ES-I3 (cell line): Measurements from ENCODE around the gene PTPRH.

Experiments used
- H3K36me3 ChIP-seq: 2 replicates; pipeline ENCODE4 v1.6.1; 2013; ENCODE audit warnings: mild to moderate bottlenecking, low read length, control low read depth, moderate library complexity; ENCODE audit not compliant: insufficient read depth
- H3K4me1 ChIP-seq: 2 replicates; pipeline ENCODE4 v1.6.1; 2013; ENCODE audit warnings: mild to moderate bottlenecking, control low read depth, low read length; ENCODE audit not compliant: insufficient read depth
- H3K9ac ChIP-seq: 2 replicates; pipeline ENCODE4 v1.6.1; 2013; ENCODE audit warnings: low read depth, mild to moderate bottlenecking, low read length, moderate library complexity
- H3K9me3 ChIP-seq: 2 replicates; pipeline ENCODE4 v1.6.1; 2013; ENCODE audit warnings: mild to moderate bottlenecking, low read length, moderate library complexity; ENCODE audit not compliant: control insufficient read depth, insufficient read depth

Gene PTPRH

DNA sequence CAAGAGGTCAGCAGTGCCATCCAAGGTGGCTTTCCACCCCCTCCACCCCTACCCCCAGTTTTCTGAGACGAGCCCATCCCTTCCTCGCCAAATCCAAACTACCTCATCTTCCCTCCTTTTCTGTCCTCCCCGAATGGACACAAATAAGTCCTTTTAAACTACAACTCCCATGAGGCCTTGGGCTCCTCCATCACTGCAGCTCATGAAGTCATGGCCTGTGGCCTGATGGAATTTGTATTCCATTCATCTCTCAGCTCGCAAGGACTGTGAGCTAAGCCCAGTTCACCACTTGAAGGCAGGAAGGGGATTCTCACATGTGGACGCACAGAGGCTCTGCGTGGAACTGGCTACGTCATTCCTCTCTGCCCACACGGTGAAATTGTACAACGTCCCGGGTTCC lies 12.5 kb downstream of the PTPRH start:
- Histone ChIP-seq H3K4me1 (no peaks in the 10 kb centered on the region), H3K9me3 (no peaks in the 10 kb centered on the region), H3K36me3 (no peaks in the 10 kb centered on the region), H3K9ac (no peak overlapping the region)

DNA sequence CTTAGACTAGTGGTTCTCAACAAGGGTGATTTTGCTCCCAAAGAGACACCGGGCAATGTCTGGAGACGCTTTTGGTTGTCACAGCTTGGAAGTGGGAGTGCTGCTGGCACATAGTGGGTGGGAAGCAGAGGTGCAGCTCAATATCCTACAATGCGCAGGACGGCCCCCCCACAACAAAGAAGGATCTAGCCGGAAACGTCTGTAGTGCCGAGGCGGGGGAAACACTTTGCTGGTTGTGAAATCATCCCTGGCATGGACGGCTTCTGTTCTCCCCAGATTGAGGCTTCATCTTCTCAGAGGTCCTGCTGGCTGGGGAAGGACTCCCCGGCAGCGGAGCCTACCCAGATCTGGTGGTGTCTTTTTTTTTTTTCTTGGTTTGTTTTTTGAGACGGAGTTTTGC lies 15.8 kb downstream of the PTPRH start:
- no peak overlapping the region for H3K9ac ChIP-seq
- H3K4me1 ChIP-seq = no peaks in the 10 kb centered on the region

DNA sequence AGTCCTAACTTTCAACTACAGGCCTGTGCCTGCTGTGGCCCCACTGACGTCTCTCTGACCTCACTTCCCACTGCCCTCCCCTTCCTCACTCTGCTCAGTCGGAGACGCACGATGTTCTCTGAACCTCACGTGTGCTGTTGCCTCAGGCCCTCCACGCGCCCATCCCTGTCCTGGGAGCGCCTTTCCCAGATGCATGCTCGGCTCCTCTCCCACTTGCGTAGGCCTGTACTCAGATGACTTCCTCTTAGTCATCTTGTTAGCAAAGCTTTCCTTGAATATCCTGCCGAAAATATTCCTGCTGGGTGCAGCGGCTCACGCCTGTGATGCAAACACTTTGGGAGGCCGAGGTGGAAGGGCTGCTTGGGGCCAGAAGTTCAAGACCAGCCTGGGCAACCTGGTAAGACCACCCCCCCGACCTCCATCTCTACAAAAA lies 19.9 kb downstream of the PTPRH start:
- Histone ChIP-seq H3K36me3 (no peaks in the 10 kb centered on the region), H3K9ac (no peak overlapping the region; the same call in 1 of the 2 replicates)

More for the DNA sequence above, 15.8 kb downstream of the PTPRH start:
- no peaks in the 10 kb centered on the region for H3K36me3 ChIP-seq
- H3K9me3 ChIP-seq = no peaks in the 10 kb centered on the region

GRCh38 chr19:55188625-55189024 lies 20.7 kb downstream of the PTPRH start:
- Histone ChIP-seq H3K9me3 (no peaks in the 10 kb centered on the region), H3K36me3 (no peaks in the 10 kb centered on the region), H3K4me1 (no peaks in the 10 kb centered on the region), H3K9ac (no peak overlapping the region)

More for the DNA sequence above, 19.9 kb downstream of the PTPRH start:
- Histone ChIP-seq H3K9me3 (no peaks in the 10 kb centered on the region), H3K4me1 (no peaks in the 10 kb centered on the region)

DNA sequence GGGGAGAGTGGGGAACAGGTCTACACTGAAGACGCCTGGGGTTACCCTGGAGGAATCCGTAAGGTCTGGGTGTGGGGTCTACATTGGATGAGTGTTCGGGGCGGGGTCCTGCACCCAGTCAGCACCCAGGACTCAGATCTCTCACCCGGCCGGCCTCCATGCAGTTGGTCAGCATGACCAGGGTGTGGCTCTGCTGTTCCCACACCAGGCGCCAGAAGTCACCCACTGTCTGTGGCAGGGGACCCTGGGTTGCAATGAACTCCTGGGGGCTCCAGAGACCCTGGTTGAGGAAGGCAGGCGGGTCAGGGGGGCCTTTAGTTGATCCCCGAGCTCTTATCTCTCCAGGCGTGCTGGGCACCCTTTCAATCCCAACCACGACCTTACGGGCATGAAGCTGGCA lies 23.2 kb downstream of the PTPRH start:
- Histone ChIP-seq H3K9me3 (no peaks in the 10 kb centered on the region), H3K4me1 (no peaks in the 10 kb centered on the region), H3K36me3 (no peaks in the 10 kb centered on the region), H3K9ac (no peak overlapping the region)

DNA sequence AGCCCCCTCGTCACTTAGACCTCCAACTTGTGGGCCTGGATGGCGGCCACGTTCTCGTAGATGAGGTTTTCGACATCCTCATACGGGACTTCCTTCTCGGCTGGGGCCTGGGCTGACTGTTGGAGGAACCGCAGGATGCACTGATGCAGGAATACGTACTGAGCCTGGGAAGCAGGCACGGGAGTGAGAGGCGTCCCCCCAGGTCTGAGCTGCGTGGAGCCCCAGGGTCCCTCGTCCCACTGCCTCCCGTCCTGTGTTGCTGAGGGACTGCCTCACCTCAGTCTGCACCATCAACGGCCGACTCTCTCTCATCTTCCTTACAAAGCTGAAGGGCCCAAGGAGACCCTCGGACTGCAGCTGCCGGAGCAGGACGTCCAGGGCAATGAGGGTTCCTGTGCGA lies 27.6 kb downstream of the PTPRH start:
- no peaks in the 10 kb centered on the region; the same call in 1 of the 2 replicates for H3K4me1 ChIP-seq
- H3K9me3 ChIP-seq = no peaks in the 10 kb centered on the region
- H3K9ac ChIP-seq = no peak overlapping the region
- no peaks in the 10 kb centered on the region for H3K36me3 ChIP-seq

DNA sequence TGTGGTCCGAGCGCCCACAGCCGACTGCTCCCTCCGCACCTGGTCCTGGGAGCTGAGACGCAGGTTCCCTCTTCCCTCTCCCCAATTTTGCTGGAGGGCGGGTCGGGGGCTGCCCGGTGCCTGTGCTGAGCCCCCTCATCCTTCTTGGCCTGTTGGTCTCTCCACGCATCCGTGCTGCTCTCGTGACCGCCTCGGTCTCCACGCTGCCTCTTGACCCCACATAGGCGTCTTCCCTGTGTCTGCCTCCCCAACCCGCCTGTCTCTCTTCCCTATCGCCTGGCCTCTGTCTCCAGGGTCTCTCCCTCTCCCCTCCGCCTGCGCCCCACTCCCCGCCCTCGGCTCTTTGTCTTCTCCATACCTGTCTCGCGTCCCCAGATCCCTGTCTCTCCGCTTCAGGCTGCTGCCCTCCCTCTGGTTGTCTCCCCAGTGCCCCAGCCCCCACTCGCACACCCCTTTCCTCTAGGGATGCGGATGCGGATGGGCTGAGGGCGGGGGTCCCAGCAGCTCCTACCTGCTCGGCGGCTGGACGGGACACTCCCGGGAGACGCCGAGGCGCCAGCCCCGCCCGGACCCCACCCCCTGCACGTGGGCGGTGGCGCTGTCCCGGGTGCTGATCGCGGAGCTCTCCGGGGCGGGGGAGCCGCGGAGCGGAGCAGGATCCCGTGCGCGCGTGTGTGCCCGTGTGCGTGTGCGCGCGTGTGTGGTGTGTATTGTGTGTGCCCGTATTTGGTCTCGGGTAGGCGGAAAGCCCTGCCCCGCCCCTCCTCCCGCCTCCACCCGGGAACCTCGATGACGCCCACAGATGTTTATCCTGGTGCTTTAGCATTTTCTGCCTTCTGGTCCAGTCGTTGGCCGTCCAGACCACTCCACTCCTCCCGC lies 29.5 kb downstream of the PTPRH start, which contains the start of gene SYT5:
SYT5 (minus strand) TSS at position 684 of the 879 bp plus-strand sequence. CDS start 1,248 bp downstream, outside the sequence.
- Histone ChIP-seq H3K9me3 (no peaks in the 10 kb centered on the region), H3K36me3 (no peaks in the 10 kb centered on the region), H3K9ac (peak within 1 kb of the TSS; percentile 49; the same call in 1 of the 2 replicates), H3K4me1 (peaks cover 6% of the 10 kb centered on the region)

DNA sequence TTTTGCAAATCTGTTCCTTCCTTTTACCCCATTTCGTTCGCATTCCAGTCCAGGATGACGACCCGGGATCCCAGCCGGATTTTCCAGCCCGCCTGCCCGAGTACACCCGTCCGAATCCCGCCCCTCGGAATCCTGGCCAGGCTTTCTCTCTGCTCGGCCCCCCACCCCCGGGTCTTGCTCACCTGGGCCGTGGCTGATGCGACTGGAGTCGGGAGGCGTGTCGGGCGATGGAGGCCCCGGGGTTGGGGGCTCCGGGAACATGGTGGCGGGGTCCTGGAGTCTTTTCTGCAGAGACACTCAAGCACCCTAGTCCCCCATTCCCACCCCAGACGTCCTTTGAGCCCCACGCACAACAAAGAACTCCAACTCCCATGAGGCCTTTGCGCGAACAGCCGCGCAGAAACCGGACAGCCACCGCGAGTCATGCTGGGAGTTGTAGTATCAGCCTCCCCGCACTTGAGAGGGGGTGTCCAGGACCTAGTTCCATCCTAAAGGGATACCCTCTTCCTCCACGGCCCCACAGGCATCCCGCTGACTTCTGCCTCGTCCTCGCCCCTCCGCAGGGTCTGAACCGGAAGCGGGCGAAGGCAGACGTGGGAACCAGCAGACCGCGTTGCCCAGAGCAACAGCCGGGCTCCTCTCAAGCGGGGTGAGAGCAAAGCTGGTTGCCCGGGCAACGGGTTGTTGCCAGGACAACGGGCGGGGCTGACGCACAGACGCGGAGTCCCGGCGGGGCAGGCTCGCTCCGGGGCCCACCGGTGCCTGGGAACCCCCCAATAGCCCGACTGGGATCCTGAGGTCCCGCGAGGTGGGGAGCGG lies 30.3 kb downstream of the PTPRH start:
- Histone ChIP-seq H3K4me1 (peaks cover 6% of the 10 kb centered on the region), H3K9me3 (no peaks in the 10 kb centered on the region), H3K9ac (peak overlapping the region; percentile 49; the same call in 1 of the 2 replicates), H3K36me3 (no peaks in the 10 kb centered on the region)

DNA sequence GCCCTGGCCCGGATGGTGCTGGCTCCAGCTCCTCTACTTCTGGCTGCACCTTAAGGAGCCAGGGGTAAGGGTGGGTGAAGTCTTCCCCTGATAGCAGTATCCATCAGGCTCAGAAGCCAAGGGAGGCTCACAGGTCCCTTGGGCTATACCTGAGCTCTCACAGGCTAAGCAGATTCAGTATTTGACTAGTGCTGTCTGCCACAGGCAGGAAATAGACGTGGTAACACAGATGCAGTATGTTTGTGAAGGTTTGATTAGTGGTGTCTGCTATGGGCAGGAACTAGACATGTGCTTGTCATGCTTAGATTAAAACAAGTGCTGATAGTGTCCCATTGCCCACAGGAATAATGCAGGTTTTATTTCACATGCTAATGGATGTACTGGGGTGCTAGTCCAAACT lies 33.2 kb downstream of the PTPRH start:
- peaks cover 6% of the 10 kb centered on the region for H3K4me1 ChIP-seq
- no peaks in the 10 kb centered on the region for H3K9me3 ChIP-seq
- no peaks in the 10 kb centered on the region for H3K36me3 ChIP-seq
- no peak overlapping the region for H3K9ac ChIP-seq

GRCh38 chr19:55175117-55175867 lies 34.0 kb downstream of the PTPRH start:
- H3K9ac ChIP-seq = peak overlapping the region; percentile 45; the same call in 1 of the 2 replicates
- H3K36me3 ChIP-seq = no peaks in the 10 kb centered on the region
- no peaks in the 10 kb centered on the region for H3K9me3 ChIP-seq

GRCh38 chr19:55174425-55175116 lies 34.7 kb downstream of the PTPRH start:
- H3K4me1 ChIP-seq = peaks cover 6% of the 10 kb centered on the region
- no peaks in the 10 kb centered on the region for H3K36me3 ChIP-seq
- H3K9ac ChIP-seq = peak overlapping the region; percentile 45; the same call in 1 of the 2 replicates
- H3K9me3 ChIP-seq = no peaks in the 10 kb centered on the region

More at GRCh38 chr19:55175117-55175867, 34.0 kb downstream of the PTPRH start:
- peaks cover 6% of the 10 kb centered on the region for H3K4me1 ChIP-seq

- Histone ChIP-seq H3K9me3 (no peaks in the 10 kb centered on the region), H3K9ac (peak overlapping the region; percentile 80), H3K36me3 (no peaks in the 10 kb centered on the region), H3K4me1 (peaks cover 6% of the 10 kb centered on the region)
Observed at GRCh38 chr19:55173714-55174409, 35.4 kb downstream of the PTPRH start.

- H3K36me3 ChIP-seq = no peaks in the 10 kb centered on the region
- H3K9ac ChIP-seq = peak overlapping the region; percentile 80
- H3K4me1 ChIP-seq = peaks cover 6% of the 10 kb centered on the region
- H3K9me3 ChIP-seq = no peaks in the 10 kb centered on the region
Observed at GRCh38 chr19:55173186-55173713, 36.1 kb downstream of the PTPRH start.
